ENCODE measurements around the gene IGFL4.

IGFL4 gene

DNA sequence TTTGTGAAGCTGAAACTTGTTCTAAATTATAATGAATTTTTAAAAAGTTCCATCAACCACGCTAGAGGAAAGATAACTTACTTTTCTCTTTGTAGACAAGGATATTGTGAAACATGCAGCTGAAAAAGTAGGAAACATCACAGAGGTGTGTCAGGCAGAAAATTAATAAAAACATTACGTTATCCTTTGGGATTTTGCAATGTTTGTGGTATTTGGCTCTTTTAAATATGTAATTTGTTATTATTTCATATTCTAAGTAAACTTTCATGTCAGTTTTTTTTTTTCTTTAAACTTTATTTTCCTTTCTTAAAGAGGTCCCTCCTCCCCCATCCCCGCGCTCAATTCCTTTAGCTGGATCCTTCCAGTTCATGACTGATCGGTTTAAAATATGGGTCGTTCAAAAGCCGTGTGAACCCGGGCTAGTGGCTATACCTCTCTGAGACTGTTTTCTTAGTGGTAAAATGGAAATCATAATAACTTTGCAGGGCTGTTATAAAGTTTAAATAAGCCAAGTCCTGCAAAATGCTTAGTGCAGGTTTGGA, 46.3 kb downstream of the IGFL4 start:
- DNase-seq (ENCODE audit: low read depth), result no peak

DNA sequence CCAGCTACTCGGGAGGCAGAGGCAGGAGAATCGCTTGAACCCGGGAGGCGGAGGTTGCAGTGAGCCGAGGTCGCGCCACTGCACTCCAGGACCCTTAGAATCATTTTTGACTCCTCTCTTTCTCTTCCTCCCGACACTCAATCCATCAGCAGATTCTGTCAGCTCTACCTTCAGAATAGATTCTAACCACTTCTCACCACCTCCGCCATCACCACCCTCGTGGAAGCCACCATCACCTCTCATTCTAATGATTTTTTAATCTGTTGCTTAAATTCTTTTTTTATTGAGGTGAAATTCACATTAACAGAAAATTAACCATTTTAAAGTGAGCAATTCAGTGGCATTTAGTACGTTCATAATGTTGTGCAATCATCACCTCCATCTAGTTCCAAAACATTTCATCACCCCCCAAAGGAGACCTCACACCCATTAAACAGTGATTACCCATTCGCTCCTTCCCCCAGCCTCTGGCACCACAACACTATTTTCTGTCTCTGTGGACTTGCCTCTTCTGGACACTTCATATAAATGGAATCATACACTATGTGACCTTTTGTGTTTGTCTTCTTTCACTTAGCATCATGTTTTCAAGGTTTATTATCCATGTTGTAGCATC, 50.6 kb downstream of the IGFL4 start:
- DNase-seq (ENCODE audit: low read depth), result no peak
